Measurements from ENCODE around the gene EPB41L3.
"Not testable (repeated sequence)": the region's sequence is repeated elsewhere in the genome, so short reads cannot be mapped to it uniquely, and the experiment has no call there.

Gene EPB41L3

DNA sequence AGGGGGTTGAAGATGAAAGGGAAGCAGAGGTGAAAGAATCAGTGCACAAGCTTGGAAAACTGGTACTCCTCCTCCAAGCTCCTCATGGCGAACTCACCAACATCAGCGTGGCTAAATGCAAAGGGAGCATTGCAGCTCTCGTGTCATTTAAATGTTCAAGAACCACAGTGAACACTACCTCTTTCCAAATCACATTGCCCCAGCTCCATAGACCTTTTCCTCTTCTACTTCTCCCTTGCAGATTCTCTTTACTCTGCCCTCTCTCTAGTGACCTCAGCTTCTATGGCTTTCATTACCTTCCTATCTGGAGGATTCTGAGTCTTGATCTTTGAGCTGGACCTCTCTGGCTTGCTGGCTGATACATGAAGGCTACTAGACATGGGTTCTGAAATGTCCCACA is 14.3 kb downstream of the EPB41L3 start:
- no peak for DNase-seq

DNA sequence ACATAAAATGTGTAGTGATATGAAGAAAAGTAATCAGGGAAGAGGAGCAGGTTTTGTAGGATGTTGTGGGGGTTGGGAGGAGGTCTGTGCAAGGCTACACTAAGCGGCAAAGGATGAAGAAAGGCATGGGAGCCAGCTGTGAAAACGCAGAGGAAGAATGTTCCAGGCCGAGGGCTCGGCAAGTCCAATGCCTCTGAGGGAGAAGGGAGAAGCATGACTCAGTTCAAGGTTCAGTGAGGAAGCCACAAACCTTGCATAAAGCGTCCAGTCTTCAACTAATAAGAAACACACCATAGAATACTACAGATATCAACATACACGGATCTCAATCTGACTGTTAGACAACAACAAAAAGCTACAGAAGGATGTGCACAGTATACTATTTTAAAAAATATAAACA is 16.2 kb downstream of the EPB41L3 start:
- DNase-seq, result no peak

GRCh38 chr18:5524660-5525059 is 19.1 kb downstream of the EPB41L3 start:
- DNase-seq, result no peak

DNA sequence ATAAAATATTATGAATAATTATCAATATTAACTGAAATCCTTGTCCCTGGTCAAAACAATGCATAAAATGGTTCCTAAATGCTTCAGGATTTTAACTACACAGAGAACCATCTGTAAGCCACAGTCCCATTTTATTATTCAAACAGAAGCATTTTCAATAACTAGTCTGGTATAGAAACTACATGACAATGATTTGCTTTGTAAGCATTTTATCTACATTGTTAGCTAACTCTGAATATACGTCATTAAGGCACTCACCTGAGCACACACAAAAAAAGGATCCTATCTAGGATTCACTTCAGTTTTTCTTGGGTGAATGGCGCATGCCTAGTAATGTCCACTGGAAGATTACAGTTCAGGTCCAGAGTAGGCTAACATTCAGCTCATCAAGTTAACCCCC is 22.8 kb downstream of the EPB41L3 start:
- no peak for DNase-seq

GRCh38 chr18:5520464-5520863 is 23.3 kb downstream of the EPB41L3 start:
- no peak for DNase-seq

- no peak for DNase-seq
These were observed 24.1 kb downstream of the EPB41L3 start for GRCh38 chr18:5519448-5520298.

- no peak for DNase-seq
These were observed 24.9 kb downstream of the EPB41L3 start for GRCh38 chr18:5518899-5519371.

GRCh38 chr18:5518179-5518770 is 25.5 kb downstream of the EPB41L3 start:
- no peak for DNase-seq

DNA sequence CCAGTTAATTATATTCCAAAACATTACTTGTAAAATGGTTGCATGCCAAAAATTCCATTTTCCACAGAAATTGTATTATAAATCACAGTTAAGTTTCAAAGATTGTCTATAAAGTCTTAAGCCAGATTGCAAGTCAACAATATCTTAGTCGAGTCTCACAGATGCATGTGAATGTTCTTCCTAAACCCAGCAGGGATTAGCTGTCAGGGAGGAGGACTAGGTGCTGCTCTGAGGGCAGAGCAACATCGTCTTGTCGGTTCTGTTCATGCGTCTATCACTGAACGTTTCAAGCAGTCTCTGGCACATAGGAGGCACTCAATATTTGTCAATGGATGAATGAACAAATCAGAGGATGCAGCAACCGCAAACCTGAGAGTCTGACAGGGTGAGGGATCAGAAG is 27.0 kb downstream of the EPB41L3 start:
- no peak for DNase-seq

DNA sequence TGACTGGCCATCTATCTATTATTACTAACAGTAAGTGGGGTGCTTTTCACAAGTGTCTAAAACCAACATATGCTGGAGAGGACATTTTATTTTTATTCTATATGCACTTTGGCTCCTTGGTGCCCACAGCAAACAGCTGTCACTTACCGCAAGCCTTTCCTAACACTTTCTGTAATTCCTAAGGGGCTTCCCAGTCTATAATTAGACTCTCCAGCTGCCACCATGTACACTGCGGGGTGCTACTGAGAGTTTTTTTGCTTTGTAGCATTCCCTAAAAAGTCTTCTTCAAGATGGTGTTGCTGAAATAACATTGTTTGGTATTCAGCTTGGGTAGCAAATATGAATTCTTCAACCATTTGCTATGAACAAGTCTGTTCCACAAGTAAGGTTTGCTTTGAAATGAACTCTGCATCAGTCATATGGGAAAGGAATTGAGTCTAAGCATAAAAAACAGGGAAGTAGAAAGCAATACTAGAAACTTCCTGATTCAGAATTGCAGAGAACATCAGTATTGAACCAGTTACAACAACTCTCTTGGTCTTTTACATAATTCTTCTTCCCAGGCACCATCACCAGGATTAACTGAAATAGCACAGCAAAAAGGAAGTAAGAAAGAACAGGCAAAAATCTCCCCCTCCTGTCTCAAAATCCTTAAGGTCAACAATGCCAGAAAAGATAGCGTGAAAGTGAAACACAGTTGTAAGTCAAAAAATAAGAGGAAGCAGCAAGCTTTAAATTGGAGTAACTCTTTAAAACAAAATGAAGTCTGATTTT is 28.6 kb downstream of the EPB41L3 start:
- DNase-seq, result no peak

DNA sequence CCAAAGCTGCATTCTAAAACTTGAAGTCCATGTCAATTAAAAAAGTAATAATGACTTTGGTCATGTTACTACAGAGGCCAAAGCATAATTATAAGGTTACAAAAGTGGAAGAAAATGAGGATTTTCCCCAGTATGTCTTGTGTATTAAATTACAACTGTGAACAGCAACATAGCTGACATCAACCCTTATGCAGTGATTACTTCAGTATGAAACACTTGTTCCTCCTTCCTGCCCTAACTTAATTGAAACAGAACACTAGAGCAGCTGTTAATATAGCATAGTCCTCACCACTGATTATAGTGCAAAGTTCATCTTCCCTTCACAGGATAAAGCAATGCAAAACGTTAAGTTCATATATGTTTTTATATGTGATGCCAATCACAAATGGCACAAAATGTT is 29.9 kb downstream of the EPB41L3 start:
- DNase-seq, result no peak

DNA sequence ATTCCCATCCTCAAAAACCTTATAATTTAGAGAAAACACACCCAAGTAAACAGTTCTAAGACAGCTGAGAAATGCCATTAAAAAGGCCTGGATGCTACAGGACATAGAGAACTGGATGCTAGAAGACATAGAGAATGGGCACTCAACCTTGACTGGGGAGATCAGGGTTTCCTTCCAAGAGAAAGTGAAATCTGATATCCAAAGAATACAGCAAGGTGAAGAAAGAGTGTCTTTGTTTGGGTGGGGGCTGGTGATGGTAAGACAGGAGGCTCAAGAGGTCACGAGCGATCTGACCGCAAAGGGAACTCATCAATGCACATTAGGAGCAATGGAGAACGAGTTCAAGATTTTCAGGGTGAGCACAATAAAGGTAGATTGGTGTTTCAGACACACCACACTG is 31.6 kb downstream of the EPB41L3 start:
- DNase-seq, result no peak

DNA sequence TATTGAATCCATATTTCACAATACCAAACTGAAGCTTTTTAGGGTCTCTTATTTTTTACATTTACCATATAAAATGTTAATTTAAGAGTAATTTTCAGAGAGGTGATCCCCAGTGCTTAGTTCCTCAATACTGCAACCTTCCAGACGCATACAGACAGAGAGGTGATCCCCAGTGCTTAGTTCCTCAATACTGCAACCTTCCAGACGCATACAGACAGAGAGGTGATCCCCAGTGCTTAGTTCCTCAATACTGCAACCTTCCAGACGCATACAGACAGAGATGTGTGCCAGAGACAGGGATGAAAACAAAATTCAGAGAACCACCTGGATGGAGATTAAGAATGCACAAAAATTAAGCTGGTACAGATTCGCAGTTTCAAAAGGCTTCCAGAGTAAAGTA is 32.3 kb downstream of the EPB41L3 start:
- DNase-seq, result not testable (repeated sequence)

- no peak for DNase-seq
These were observed 33.5 kb downstream of the EPB41L3 start for GRCh38 chr18:5510135-5510846.

DNA sequence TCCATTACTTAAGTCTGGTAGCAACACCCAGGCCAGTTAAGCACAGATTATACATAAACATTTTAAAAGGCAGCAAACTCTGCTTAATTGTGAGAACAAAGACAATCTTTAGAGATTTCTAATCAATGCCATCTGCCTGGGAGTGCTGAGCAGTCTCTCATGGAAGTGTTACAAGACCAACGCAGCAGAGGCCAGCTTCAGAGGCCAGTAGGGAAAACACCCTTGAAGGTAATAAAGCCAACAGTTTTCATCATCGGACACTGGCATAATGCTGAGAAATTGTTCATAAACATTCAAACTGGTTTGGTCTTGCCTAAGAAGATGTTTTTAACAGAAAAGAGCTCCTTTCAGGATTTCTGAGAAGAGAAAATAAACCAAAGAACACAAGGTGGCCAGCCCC is 35.0 kb downstream of the EPB41L3 start:
- no peak for DNase-seq

- DNase-seq, result no peak
These were observed 36.0 kb downstream of the EPB41L3 start for GRCh38 chr18:5507756-5508155.

DNA sequence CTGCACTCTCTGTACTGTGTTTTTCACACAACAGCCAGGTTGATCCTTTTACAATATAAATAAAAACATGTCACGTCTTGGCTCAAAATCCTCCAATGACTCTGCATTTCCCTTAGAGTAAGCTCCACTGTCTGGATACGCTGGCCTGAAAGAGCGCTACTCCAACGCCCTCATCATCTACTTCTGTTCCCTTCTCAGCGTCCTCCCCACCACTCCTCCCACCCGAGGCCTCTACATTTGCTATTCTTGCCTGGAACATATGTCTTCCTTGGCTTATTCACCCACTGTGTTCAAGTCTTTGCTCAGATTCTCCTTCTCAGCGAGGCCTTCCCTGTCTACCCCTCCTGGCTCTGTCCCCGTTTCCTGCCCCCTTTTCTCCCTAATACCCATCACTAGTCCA is 37.6 kb downstream of the EPB41L3 start:
- no peak for DNase-seq

- no peak for DNase-seq
These were observed 40.1 kb downstream of the EPB41L3 start for GRCh38 chr18:5503740-5504139.

DNA sequence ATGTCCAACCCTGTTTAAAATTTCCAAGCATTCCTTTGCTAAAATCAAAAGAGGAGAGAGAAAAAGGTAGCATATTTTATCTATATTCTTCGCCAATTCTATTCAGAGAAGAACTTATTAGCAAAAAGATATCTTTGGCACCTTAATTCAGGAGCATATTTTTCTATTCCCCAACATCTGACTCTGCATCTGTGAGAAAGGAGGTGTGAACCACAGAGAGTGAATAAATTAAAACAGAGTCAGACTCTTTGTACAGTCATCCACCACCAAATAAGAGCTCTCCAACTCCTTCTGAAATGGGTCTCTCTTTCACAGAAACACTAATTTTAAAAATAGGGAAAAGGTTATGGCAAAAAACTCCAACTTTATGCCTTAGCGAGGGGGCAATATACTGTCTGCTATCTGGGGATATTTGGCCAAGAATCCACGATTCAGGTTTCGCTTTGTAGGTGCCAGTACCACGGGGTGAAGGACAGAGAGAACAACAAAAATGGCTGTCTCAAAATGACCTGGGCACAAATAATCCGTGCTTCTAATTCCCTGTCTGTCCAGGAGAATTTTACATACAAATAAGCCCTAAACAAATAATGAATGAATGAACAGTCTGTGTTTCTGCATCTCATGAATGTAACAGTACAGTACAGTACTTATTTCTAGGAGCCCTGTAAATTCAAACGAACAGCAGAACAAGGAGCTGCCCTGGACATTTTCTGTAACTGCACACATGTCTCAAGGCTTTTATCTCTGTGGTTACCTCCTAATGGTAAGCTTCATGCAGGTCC is 43.4 kb downstream of the EPB41L3 start:
- no peak for DNase-seq

DNA sequence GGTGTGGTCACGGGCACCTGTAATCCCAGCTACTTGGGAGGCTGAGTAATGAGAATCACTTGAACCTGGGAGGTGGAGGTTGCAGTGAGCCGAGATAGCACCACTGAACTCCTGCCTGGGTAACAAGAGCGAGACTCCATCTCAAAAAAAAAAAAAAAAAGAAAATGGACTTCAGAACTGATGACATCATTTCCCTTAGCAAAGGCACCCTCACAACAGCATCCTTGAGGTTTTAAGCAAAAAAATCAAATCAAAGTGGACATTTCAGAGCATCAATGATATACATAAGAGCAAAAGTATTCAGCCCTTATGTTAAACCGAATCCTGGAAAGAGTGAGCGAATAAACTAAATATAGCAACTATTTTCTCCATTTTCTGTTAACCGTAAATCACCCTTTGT is 45.3 kb downstream of the EPB41L3 start:
- DNase-seq, result no peak

GRCh38 chr18:5496305-5496704 is 47.5 kb downstream of the EPB41L3 start:
- DNase-seq, result no peak

- DNase-seq, result no peak
These were observed 52.9 kb downstream of the EPB41L3 start for GRCh38 chr18:5490753-5491480.
